ENCODE measurements around the gene TLR6.

GRCh38 chr4:38867478-38868058 lies 11.0 kb upstream of the TLR6 start, which contains the start of gene FAM114A1:
- TF ChIP-seq CTCF (IDR thresholded peaks at IDR 0.05) (no peak), POLR2A (IDR thresholded peaks at IDR 0.05) (peak in 1 of 2 donors; percentile 77)

Data from thyroid gland (tissue), 4 donors.